ENCODE data around the gene HS3ST6.

- TF ChIP-seq, protein P1, sequence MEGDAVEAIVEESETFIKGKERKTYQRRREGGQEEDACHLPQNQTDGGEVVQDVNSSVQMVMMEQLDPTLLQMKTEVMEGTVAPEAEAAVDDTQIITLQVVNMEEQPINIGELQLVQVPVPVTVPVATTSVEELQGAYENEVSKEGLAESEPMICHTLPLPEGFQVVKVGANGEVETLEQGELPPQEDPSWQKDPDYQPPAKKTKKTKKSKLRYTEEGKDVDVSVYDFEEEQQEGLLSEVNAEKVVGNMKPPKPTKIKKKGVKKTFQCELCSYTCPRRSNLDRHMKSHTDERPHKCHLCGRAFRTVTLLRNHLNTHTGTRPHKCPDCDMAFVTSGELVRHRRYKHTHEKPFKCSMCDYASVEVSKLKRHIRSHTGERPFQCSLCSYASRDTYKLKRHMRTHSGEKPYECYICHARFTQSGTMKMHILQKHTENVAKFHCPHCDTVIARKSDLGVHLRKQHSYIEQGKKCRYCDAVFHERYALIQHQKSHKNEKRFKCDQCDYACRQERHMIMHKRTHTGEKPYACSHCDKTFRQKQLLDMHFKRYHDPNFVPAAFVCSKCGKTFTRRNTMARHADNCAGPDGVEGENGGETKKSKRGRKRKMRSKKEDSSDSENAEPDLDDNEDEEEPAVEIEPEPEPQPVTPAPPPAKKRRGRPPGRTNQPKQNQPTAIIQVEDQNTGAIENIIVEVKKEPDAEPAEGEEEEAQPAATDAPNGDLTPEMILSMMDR (conservative IDR thresholded peaks at IDR 0.05; ENCODE audit: low read length), result no peak
- TF ChIP-seq EZH2phosphoT487 (IDR thresholded peaks at IDR 0.05; ENCODE audit: borderline replicate concordance), result no peak
These were observed 30.4 kb downstream of the HS3ST6 start for GRCh38 chr16:1887711-1888354.

Data from Loucy (cell line).